DMS153 treated with DMSO at 0.1 percent for 48 hours (cell line): ENCODE measurements around the gene PEX10.

Source experiments
- DNase-seq: peaks from one replicate; lab custom pipeline; 2025; ENCODE audit not compliant: unreplicated experiment; lab: John Stamatoyannopoulos, UW

Gene PEX10

DNA sequence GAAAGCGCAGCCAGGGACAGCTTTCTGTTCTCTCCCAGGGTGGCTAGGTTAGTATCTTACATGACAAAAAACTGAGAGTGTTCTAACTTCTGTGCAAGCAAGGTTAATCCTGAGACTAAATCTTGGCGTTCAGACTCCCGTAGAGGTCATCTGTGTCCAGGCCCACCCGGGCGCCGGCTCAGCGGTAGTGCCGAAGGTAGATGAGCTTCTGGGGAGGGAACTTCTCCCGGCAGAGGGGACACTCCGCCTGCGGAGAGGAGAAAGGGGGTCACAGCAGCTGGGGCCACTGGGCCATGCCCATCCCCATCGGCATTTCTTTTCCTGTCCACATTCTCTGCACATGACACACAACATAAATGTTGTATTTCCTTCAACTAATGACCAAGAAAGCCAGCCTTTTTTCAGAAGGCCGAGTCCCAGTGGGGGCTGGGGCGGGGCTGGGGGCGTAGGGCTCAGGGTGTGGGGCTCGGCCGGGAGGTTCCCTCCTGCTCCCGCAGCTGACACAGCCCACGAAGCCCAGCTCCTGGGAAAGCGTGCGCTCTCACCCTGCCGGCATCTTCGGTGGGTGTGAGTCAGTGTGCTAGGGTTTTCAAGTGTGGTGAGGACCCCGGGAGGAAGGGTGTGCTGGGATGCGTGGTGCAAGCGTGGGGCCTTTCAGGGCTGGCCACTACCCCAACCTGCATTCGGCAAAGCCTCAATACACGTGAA is 6.6 kb downstream of the PEX10 start:
- no peak for DNase-seq

DNA sequence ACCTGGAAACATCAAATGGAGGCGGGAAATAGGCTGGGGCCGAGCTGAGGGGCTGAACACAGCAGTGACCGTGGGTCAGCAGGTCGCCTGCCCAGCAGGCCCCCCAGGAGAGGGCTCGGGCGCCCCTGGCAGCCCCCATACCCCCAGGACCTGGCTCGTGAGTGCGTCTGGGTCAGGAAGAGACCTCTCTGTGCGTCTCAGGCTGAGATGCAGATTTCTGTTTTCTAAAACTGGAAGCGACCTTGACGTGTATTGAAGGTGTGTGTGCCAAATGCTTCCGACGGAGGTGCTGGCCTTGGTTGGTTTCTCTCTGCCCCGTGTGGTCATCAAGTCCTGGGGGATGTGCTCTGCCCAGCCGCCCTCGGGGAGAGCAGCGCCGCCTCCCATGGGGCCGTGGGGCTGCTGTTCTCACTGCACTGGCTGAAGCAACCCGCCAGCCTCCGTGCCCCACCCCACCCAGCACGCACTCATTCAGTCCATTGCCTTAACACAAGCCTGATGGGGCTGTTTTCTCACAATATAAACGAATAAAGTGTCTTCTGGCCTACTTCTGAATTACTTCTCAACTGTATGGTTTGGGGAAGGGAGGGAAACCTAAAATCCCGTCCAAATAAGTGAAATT is 7.4 kb downstream of the PEX10 start:
- DNase-seq: no peak

DNA sequence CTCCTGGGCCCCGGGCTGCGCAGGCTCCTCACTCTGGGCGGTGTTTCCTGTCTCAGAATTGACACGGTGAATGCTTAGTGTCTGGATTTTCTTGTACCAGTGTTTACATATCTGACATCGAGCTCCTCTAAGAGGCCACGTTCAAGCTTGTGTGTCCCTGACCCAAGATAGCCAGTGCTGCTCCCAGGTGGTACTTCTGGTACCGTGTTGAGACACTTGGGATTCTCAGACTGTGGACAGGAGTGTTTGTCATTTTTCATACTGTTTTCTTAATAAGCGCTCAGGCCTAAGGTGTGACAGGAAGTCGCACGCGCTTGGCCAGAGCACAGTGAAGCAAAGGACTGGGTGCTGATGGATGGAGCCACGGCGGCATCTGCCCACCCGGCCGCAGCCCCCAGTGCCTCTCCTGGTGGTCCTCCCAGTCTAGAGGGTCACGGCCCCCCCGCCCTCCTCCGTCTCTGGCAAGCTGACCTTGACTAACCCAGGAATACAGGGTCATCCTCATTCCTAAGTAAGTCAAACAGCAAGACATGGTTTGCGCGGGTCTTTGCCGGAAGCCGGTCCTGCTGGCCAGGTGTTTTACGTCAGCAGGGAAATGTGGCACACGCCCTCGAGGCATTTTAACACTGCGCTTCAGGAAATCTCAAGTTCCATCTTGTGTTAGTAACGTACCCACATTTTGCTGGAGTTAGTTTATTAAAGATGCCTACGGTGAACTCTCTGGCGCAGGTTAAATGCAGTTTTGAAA is 8.0 kb downstream of the PEX10 start:
- DNase-seq: no peak

DNA sequence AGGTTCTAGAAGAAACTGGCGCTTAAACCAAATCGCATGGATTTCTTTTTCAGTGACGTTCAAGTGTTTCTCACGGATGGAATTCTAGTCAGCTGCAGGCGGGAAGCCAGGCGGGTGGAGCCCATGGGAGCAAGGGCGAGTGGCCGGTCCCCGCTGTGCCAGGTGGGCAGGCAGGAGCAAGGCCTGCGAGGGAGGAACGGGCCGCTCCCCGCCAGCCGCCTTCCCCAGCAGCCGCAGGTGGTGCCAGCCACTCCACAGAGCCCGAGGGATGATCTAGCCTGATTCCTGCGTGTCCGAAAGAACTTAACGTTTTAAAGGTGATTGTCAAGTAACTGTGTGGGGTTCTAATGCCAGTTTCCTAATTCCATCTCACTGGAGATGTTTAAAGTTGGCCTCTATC is 9.1 kb downstream of the PEX10 start:
- no peak for DNase-seq

DNA sequence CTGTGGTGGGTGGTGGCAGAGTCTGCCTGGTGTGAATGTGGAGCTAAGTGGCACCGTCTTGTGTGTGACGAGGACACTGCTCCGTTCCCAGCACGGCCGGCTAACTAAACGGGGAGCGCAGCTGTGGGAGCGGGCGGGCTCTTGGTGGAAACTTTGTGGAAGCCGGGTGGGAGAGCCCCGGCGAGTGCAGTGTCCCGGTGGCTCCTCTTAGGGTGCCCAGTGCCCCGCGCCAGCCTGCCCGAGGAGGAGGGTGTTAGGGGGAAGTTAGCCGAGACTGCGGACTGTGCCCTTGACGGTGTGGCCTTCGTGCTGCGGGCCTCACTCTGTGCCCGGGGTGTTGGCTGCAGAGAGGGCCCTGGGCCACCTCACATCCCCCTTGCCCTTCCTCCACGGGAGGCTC is 9.9 kb downstream of the PEX10 start:
- no peak for DNase-seq

DNA sequence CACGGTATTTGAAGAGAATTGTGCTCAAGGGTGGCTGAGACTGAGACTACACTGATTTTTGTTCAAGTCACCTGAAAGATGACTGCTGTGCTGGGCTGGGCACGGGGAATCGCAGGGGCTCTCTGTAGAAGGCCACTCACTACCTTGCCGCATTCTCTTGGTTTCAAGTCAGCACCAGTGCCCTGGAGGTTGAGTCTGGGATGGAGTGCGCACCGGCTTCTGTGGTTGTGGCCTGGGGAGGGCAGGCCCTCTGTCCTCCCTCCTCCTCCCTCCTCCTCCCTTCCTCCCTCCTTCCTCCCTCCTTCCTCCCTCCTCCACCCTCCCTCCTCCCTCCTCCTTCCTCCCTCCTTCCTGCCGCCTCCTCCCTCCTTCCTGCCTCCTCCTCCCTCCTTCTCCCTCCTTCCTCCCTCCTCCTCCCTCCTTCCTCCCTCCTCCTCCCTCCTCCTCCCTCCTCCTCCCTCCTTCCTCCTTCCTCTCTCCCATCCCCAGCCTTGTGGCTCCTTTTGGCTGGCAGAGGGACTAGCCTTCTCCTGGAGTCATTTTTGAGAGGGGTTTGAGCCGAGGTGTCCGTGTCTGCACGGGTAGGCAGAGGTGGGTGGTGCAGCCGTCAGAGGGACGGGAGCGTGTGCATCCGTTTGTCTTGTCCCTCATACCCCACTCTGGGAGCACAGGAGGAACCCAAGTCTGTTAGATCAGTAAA is 11.3 kb downstream of the PEX10 start:
- no peak for DNase-seq

DNA sequence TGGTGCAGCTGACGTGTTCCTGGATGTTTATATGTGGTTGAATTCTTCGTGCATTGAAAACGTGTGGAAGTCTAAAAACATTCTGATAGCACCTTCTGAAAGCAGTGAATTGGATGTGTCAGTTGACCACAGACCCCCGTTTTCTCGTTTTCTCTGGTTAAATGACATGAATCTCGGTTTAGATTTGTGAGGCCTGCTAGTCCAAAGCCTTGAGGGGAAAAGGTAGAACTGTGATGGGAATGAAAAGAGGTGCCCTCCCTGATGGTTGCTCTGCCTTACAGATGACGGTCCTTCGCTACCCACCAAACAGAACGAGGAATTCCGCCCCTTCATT is 11.8 kb downstream of the PEX10 start:
- DNase-seq: no peak

DNA sequence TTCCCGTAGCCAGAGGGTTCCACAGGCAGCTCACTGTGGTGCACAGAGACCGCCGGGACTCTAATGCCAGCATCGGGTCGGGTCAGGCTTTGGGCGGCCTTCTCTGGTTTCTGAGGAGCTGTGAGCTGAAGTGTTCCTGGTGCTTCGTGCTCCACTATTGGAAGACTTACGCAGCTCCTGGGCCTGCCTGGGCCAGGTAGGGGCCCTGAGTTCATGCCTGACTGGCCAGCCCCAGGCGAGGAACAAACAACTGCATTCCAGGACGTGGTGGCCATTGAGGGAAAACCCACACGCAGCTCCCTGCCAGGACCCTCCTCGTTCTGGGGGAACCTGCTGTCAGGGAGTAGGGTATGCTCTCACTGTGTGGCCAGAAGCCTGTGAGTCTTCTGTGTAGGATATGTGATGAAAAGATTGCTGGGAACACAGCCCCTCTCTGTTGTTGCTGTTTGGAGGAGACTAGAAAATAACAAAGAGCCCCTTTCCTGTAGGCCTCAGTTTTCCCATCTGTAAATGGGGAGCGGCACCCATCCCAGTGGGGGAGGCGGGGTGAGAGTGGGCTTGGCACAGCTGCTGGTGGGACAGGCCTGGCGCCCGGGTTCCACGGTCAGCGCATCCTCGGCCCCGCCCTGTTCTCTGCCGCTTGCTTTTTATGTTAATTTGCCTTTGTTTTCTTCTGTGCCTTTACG is 12.3 kb downstream of the PEX10 start:
- DNase-seq: no peak

DNA sequence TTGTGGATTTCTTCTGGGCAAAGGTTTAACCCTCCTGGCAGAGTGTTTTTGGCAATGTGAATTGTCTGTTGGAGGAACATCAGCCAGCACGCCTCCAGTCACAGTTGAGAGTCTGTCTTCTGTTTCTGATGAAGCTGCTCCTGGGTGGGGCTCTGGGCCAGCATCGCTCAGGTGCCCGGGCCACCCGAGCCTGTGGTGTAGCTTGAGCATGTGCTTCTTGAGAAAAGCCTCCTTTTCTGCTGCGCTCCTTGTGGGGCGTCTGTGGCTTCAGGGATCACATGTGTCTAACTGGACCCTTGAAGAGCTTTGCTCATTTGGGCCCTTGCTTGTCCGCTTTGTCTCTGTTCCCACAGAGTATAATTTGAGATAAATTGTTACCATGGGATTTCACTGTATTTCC is 13.5 kb downstream of the PEX10 start:
- no peak for DNase-seq

DNA sequence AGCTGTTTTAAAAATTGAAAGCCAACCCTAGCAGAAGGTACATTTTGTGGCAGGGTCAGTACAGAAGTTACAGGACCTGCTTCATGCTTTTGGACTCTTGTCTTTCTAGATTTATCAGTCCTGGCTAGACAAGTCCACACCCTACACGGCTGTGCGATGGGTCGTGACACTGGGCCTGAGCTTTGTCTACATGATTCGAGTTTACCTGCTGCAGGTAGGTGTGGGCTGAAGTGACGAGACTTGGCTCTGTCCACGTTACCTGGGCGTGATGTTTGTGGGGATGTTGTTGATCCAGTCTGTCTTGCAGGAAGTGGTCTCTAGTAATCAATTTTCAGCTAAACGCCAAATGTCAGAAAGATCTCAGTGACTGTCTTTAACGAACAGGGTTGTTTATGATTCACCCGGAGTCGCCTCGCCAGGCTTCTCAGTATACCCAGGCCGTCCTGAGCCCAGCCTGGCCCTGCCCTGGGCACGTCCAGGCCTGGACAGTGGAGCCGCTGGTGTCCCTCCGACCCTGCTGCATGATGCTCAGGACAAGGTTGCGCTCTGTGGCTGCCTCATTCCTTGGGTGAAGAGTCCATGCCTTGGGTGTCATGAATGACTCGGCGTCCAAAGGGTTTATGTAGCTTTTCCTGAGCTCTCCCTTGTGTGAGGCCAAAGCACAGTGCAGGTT is 15.2 kb downstream of the PEX10 start:
- no peak for DNase-seq

DNA sequence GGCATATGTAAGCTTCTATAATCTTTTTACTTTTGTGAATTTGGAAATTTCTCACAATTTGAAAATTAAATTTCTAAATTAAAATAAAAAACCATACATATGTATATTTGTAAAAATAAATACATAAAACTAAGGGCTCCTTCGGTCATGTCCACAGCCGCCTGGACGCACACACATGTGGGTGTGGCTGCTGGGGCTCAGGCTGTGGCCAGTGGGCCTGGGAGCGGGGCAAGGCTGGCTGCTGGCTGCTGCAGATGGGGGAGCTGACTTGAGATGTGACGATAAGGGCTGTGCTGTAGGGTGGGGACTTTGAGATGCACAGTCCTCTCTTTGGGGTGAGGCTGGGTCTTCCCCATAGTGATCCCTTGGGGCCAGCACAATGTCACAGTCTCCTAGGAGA is 15.9 kb downstream of the PEX10 start:
- DNase-seq: no peak

DNA sequence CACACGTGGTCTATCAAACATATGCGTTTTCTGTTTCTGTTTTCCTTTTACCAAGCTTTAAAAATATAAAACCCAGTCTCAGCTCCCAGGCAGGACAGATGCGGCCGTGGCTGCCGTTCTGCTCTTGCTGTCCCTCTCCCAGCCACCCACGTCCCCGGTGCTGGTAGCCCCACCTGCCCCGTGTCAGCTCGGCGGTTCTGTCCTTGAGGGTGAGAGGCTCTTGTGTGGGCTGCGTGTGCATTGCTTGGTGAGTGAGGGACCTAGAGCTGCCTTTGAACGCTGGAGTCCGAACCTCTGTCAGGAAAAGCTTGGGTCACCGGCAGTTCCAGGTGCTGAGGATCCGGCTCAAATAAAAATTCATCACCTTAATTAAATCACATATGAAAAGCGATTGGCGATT is 16.3 kb downstream of the PEX10 start:
- DNase-seq: no peak

DNA sequence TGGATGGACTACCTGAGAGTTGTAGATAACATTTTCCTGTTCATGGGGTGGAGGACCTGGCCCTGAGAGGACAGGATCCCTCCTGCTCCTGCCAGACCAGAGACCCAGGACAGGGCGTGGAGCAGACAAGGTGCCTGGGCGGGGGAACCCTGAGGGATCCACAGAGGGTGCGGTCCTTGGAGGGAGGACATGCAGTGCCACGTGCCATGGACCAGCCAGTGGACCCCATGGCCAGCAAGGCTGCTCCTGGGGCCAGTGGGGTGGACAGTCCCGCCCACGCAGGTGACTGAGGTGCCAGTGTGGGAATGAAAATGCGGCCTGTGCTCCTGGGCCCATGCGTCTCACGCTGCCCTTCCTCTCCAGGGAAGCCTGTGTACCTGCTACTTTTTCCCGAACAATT is 17.1 kb downstream of the PEX10 start:
- DNase-seq: no peak

DNA sequence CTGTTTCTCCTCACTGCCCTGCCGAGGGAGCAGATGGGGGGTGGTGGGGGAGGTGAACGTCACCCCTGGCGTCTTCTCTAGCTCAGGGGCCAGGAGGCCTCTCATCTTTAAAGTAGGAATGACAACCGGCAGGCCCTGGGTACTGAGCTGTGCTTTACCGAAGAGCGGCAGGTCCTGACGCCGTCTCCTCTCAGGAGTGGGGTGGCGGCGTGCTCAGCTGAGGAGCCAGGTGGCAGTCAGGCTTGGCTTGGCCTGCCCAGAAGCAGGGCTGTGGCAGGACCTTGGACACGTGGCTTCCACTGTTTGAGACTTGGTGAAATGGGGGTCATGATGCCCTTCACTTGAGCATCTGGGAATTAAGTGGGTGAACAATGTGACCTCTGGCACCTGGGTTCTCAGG is 17.6 kb downstream of the PEX10 start:
- DNase-seq: no peak

DNA sequence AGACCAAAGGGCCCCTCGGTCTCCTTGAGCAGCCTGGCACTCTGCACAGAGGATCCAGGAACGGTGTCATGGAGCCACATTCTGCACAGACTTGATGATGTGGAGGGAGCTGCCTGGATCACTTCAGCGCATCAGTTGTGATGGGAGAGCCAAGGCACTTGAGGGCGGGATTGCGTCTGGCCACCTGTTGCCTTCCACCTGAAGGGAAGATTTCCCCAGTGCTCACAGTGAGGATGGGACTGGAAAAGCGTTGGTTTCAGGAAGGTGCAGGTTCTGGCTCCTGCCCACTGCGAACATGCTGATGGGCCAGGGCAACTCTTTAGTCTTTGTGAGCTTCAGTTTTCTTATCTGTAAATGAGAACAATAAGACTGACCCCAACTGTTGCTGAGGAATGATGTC is 18.1 kb downstream of the PEX10 start:
- DNase-seq: no peak

DNA sequence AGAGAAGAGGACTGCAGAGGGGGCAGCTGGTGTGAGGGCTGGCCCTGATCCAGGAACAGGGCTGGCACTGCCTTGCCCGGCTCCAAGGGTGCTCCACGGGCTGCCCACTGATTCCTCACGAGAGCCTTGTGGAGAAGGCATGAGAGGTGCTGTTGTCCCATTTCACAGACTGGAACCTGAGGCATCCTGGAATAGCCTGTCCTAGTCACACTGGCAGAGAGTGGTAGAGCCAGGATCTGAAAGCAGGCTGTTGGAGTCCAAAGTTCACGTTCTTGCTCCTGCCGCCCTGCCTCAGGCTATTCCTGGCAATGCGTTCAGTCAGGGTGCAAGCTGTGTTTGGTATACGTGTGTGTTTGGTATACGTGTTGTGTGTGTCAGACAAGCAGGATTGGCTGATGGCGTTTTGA is 18.9 kb downstream of the PEX10 start:
- no peak for DNase-seq

DNA sequence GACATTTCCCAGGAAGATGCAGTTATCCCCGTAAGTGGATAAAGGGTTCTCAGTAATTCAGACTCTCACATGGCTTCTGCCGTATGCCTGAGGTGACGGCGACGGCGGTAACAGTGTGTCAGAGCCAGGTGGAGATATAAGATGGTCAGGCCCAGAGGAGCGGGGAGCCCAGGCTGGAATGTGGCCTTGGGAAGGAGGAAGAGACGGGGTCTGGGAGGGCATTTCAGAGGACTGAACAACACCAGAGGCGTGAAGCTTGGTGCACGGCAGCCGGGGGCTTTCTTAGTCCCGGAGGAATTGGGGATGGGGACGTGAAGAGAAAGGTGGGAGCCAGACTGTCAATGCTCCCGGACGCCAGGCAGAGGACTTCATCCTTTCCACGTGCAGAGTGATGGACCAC is 19.7 kb downstream of the PEX10 start:
- no peak for DNase-seq

DNA sequence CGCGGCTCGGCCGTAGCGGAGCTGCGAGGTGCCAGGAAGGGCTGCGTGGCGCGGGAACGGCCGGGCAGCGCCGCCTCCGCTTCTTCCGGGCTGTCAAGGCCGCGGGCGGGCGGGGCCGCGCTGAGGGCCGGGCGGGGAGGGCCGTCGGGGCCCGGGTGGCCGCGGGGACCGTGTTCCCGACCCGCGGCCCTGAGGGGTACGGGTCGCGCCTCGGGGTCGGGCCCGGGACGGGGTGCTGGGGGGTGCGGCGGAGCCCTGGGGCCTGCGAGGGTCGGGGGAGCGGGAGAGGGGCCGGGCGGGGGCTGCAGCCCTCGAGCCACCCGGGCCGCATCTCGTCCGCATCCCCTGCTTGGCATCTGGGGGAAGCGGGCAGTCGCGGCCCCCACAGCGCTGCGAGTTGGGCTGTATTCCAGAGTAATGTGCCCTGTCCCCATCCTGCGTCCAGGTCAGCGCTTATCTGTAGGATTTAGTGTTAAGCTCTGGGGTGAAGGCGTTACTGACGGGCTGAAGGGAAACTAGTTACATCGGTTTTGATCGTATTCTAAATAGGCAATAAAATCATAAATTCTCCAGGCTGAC is 20.3 kb downstream of the PEX10 start:
- no peak for DNase-seq

DNA sequence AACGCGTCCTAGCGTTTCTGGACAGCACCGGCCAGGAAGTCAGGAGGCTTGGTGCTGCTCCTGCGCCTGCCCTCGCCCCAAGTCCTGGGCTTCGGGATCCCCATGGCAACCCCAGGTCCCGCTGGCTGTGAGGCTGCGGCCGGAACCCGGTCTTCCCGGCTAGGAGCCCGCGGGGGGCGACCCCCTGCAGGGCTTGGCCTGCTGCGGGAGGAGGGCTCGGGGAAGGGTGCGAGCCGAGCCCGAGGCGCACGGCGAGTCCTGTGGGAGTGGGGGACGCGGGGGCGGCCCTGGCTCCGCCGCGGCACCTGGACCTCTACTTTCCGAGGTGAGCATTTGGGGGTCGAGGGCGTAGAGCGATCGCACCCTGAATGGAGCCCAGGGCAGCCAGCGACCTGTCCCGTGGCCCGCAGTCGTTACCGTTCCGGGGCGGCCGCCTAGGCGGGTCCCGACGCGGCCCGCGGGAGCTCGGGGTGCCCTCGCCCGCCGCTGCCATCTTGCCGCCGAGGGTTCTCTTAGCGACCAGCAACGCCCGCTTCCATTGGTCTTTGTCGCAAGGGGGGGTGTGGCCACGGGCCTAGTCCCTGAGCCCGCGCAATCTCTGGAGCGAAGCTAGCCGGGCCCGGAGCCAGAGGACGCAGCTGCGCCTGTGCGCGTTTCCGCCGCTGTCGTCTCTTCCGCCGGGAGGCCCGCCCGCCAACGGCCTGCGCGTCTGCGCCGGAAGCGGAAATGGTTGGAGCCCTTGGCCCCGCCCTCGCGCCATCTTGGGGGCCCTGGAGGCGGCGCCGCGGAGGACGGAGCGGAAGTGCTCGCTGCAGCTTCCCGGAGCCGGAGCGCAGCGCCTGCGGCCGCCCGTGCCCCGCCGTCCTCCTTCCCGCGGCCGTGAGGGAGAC is 21.1 kb downstream of the PEX10 start, which contains the start of the genes MORN1 and RER1:
TSS of gene MORN1 (minus strand) at position 514 of the 890 bp plus-strand sequence. CDS start at position 493, 21 bp downstream.
TSS of gene RER1 (plus strand) at position 801 of the 890 bp plus-strand sequence. CDS start 3,950 bp downstream, outside the sequence.
- DNase-seq: peak; percentile 100
